GM19455 (cell line): ENCODE data around the gene NLRP10.
"Not testable (repeated sequence)": the region's sequence is repeated elsewhere in the genome, so short reads cannot be mapped to it uniquely, and the experiment has no call there.

Source experiments
- ATAC-seq: cut with Tn5 transposase; IDR thresholded peaks from one replicate; pipeline ENCODE4 v1.9.1; 2021; ENCODE audit not compliant: unreplicated experiment

NLRP10 gene

GRCh38 chr11:7965386-7965785 is at the start of gene NLRP10:
Gene NLRP10 (minus strand): TSS chr11:7965447. CDS start chr11:7963495, 1,952 bp downstream.
- no peak for ATAC-seq

GRCh38 chr11:8013833-8014232 is 48.6 kb upstream of the NLRP10 start:
- ATAC-seq = no peak

GRCh38 chr11:8011981-8012444 is 46.8 kb upstream of the NLRP10 start:
- ATAC-seq = no peak

- ATAC-seq = no peak
Observed at GRCh38 chr11:8011371-8011770, 46.1 kb upstream of the NLRP10 start.

GRCh38 chr11:8009856-8010255 is 44.6 kb upstream of the NLRP10 start:
- no peak for ATAC-seq

GRCh38 chr11:8008212-8008611 is 43.0 kb upstream of the NLRP10 start:
- no peak for ATAC-seq

GRCh38 chr11:8006349-8006977 is 41.2 kb upstream of the NLRP10 start:
- ATAC-seq = no peak

- no peak for ATAC-seq
Observed at GRCh38 chr11:8005556-8005955, 40.3 kb upstream of the NLRP10 start.

- no peak for ATAC-seq
Observed at GRCh38 chr11:8004008-8004407, 38.8 kb upstream of the NLRP10 start.

GRCh38 chr11:8003187-8003586 is 37.9 kb upstream of the NLRP10 start:
- ATAC-seq = no peak

- no peak for ATAC-seq
Observed at GRCh38 chr11:8002676-8003075, 37.4 kb upstream of the NLRP10 start.

GRCh38 chr11:8000390-8000789 is 35.1 kb upstream of the NLRP10 start:
- no peak for ATAC-seq

GRCh38 chr11:7999795-8000194 is 34.5 kb upstream of the NLRP10 start:
- no peak for ATAC-seq

GRCh38 chr11:7994581-7995278 is 29.5 kb upstream of the NLRP10 start:
- ATAC-seq = no peak

- not testable (repeated sequence) for ATAC-seq
Observed at GRCh38 chr11:7987560-7987883, 22.3 kb upstream of the NLRP10 start.

GRCh38 chr11:7986768-7987559 is 21.7 kb upstream of the NLRP10 start, which contains the start of gene EIF3F:
Gene EIF3F (plus strand): TSS chr11:7987337. CDS start chr11:7987353, 16 bp downstream.
- ATAC-seq = peak; percentile 98

- ATAC-seq = no peak
Observed at GRCh38 chr11:7983832-7984590, 18.8 kb upstream of the NLRP10 start.

- ATAC-seq = no peak
Observed at GRCh38 chr11:7982582-7983119, 17.4 kb upstream of the NLRP10 start.

- ATAC-seq = no peak
Observed at GRCh38 chr11:7981619-7982157, 16.4 kb upstream of the NLRP10 start.

GRCh38 chr11:7977232-7977917 is 12.1 kb upstream of the NLRP10 start:
- no peak for ATAC-seq
